Measurements from ENCODE around the gene OR51T1. TPM values are rescaled to one million over a fixed set of nuclear protein-coding genes. Genes with fewer than 3 reads are reported as not detected.

OR51T1 gene
- total RNA-seq, 4 donors from 2014 or later: not detected

GRCh38 chr11:4862447-4863236 lies 19.1 kb upstream of the OR51T1 start:
- intact Hi-C loops (cut with DNase I): no loop called here
- no peaks in the 10 kb centered on the region for H3K4me1 ChIP-seq
- H3K27me3 ChIP-seq: no peaks in the 10 kb centered on the region
- no peak for TF ChIP-seq EP300 (IDR thresholded peaks at IDR 0.05)
- TF ChIP-seq POLR2AphosphoS5 (IDR thresholded peaks at IDR 0.05): no peak
- TF ChIP-seq POLR2A (IDR thresholded peaks at IDR 0.05; ENCODE audit: low read depth): no peak
- TF ChIP-seq CTCF (IDR thresholded peaks at IDR 0.05): no peak
- no peak for DNase-seq (ENCODE audit: extremely low spot score)
- no peak overlapping the region for H3K27ac ChIP-seq (replicated peaks in 1 of 4)
- H3K4me3 ChIP-seq: no peak overlapping the region
- no peaks in the 10 kb centered on the region for H3K36me3 ChIP-seq
- H3K9me3 ChIP-seq: peaks cover 0 to 6% (median 0%) of the 10 kb centered on the region in 4 donors

GRCh38 chr11:4863876-4864275 lies 17.8 kb upstream of the OR51T1 start:
- TF ChIP-seq POLR2AphosphoS5 (IDR thresholded peaks at IDR 0.05): no peak
- TF ChIP-seq EP300 (IDR thresholded peaks at IDR 0.05): no peak
- no peak for TF ChIP-seq CTCF (IDR thresholded peaks at IDR 0.05)
- TF ChIP-seq POLR2A (IDR thresholded peaks at IDR 0.05; ENCODE audit: low read depth): no peak
- no peak for DNase-seq (ENCODE audit: extremely low spot score)
- peaks cover 0 to 6% (median 0%) of the 10 kb centered on the region in 4 donors for H3K9me3 ChIP-seq
- intact Hi-C loops (cut with DNase I): no loop called here
- H3K4me1 ChIP-seq: no peaks in the 10 kb centered on the region
- H3K4me3 ChIP-seq: no peak overlapping the region
- H3K27me3 ChIP-seq: no peaks in the 10 kb centered on the region
- H3K36me3 ChIP-seq: no peaks in the 10 kb centered on the region
- H3K27ac ChIP-seq (replicated peaks in 1 of 4): no peak overlapping the region
- WGBS: 71% methylated on average over 4 of the region's 4 CpGs

GRCh38 chr11:4865855-4866254 lies 15.8 kb upstream of the OR51T1 start:
- no peak for DNase-seq (ENCODE audit: extremely low spot score)
- Histone ChIP-seq H3K27me3 (no peaks in the 10 kb centered on the region), H3K9me3 (peaks cover 0 to 6% (median 0%) of the 10 kb centered on the region in 4 donors), H3K4me1 (no peaks in the 10 kb centered on the region), H3K27ac (replicated peaks in 1 of 4) (no peak overlapping the region), H3K4me3 (no peak overlapping the region), H3K36me3 (no peaks in the 10 kb centered on the region)
- WGBS: 47% methylated on average over 1 of the region's 1 CpG
- TF ChIP-seq EP300 (IDR thresholded peaks at IDR 0.05): no peak
- no peak for TF ChIP-seq CTCF (IDR thresholded peaks at IDR 0.05)
- TF ChIP-seq POLR2AphosphoS5 (IDR thresholded peaks at IDR 0.05): no peak
- TF ChIP-seq POLR2A (IDR thresholded peaks at IDR 0.05; ENCODE audit: low read depth): no peak
- intact Hi-C loops (cut with DNase I): no loop called here

DNA sequence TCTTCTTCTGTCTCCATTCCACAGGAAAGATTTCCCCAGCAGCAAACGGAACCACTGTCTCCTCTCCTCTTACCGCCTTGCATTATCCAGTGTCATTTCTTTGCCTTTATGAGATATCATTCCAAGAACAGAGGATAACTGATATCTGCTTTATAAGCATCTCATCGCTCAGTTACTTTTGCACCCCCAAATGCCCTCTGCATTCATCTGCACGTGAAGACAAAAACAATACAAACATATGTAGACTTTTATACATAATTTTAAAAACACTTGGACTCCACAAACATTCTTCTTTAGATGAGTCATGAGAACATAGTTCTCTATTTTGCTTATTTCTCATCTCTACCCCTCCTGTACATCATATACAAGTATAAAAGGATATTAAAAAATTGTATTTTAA lies 512 bp upstream of the OR51T1 start:
- no peaks in the 10 kb centered on the region for H3K9me3 ChIP-seq
- H3K36me3 ChIP-seq: no peaks in the 10 kb centered on the region
- DNase-seq (ENCODE audit: extremely low spot score): no peak
- intact Hi-C loops (cut with DNase I): no loop called here
- WGBS: 78% methylated on average over 4 of the region's 4 CpGs
- TF ChIP-seq CTCF (IDR thresholded peaks at IDR 0.05) (no peak), POLR2A (IDR thresholded peaks at IDR 0.05; ENCODE audit: low read depth) (no peak)
- no peaks in the 10 kb centered on the region for H3K4me1 ChIP-seq
- H3K4me3 ChIP-seq: no peak overlapping the region
- no peaks in the 10 kb centered on the region for H3K27me3 ChIP-seq
- no peak overlapping the region for H3K27ac ChIP-seq (replicated peaks in 1 of 4)

DNA sequence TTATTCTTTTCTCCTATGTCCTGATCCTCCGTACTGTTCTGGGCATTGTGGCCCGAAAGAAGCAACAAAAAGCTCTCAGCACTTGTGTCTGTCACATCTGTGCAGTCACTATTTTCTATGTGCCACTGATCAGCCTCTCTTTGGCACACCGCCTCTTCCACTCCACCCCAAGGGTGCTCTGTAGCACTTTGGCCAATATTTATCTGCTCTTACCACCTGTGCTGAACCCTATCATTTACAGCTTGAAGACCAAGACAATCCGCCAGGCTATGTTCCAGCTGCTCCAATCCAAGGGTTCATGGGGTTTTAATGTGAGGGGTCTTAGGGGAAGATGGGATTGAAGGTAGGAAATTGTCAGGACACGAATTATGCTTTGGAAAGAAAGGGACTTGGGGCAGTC lies 843 bp downstream of the OR51T1 start:
- no peak overlapping the region for H3K4me3 ChIP-seq
- H3K27ac ChIP-seq (replicated peaks in 1 of 4): no peak overlapping the region
- DNase-seq (ENCODE audit: extremely low spot score): no peak
- no peaks in the 10 kb centered on the region for H3K27me3 ChIP-seq
- H3K36me3 ChIP-seq: no peaks in the 10 kb centered on the region
- H3K9me3 ChIP-seq: no peaks in the 10 kb centered on the region
- intact Hi-C loops (cut with DNase I): no loop called here
- 83% methylated on average over 5 of the region's 5 CpGs for WGBS
- no peaks in the 10 kb centered on the region for H3K4me1 ChIP-seq
- TF ChIP-seq POLR2A (IDR thresholded peaks at IDR 0.05; ENCODE audit: low read depth): no peak
- TF ChIP-seq CTCF (IDR thresholded peaks at IDR 0.05): no peak
- TF ChIP-seq EP300 (IDR thresholded peaks at IDR 0.05): no peak
- no peak for TF ChIP-seq POLR2AphosphoS5 (IDR thresholded peaks at IDR 0.05)
